H1 (cell line): ENCODE results near the gene SLC4A9. TPM values are rescaled to one million over a fixed set of nuclear protein-coding genes. Genes with fewer than 3 reads are reported as not detected.

Experiments used
- CEBPB ChIP-seq: IDR thresholded peaks from 2 replicates; pipeline ENCODE4 v1.6.1; 2012; ENCODE audit warnings: low read depth, low read length
- CHD7 ChIP-seq: fragments of 300-600 bp; sonication (generic); IDR thresholded peaks from 2 replicates; pipeline ENCODE4 v1.7.1; 2012; ENCODE audit warnings: low read length, moderate library complexity, mild to moderate bottlenecking, inconsistent platforms; ENCODE audit not compliant: insufficient replicate concordance
- EZH2 ChIP-seq: fragments of 200-600 bp; sonication (generic); IDR thresholded peaks from 2 replicates; pipeline ENCODE4 v1.7.1; 2012; ENCODE audit warnings: low read depth, mild to moderate bottlenecking, moderate library complexity, low read length, inconsistent platforms; ENCODE audit not compliant: severe bottlenecking
- FOSL1 ChIP-seq: IDR thresholded peaks from 2 replicates; pipeline ENCODE4 v1.6.1; 2011; ENCODE audit warnings: mild to moderate bottlenecking, low read depth, low read length, moderate library complexity; ENCODE audit not compliant: insufficient read depth
- GABPA ChIP-seq: IDR thresholded peaks from 2 replicates; pipeline ENCODE4 v1.6.1; 2011; ENCODE audit warnings: mild to moderate bottlenecking, low read length, moderate library complexity, borderline replicate concordance; ENCODE audit not compliant: insufficient read depth
- SAP30 ChIP-seq: fragments of 300-600 bp; sonication (generic); IDR thresholded peaks from 2 replicates; pipeline ENCODE4 v1.7.1; 2012; ENCODE audit warnings: low read length, moderate library complexity, mild to moderate bottlenecking, inconsistent platforms; ENCODE audit not compliant: insufficient read depth, insufficient replicate concordance
- polyA plus RNA-seq, 7 experiments: library from polyadenylated mRNA; depleted of rRNA in 3 of 7; stranded (reverse) in 5 of 7; unstranded in 2 of 7; fragments of >200 nt in 5 of 7; fragments of 200-250 nt in 2 of 7; gene quantifications; 1 replicate in 5 of 7; 2 replicates in 1 of 7; 4 replicates in 1 of 7; pipeline versions ENCODE4 v1.2.1 to v1.2.3, GENCODE V29; 2011 to 2013; ENCODE audit warnings: missing spikeins in 2 of 7, mixed read lengths in 2 of 7
- total RNA-seq: library from RNA; stranded (reverse); fragmentation: NEBNext Ultra II Directional; extraction: Animal tissue kit (Norgen Biotek cat#: 25700); gene quantifications from 2 replicates; pipeline ENCODE4 v1.2.1, GENCODE V29; 2021

SLC4A9 gene
- total and polyA plus RNA-seq, 2 of the 8 experiments (the other 6 are each of a cell fraction or from before 2014, with no cell fraction given) = 0.15 to 0.28 TPM

DNA sequence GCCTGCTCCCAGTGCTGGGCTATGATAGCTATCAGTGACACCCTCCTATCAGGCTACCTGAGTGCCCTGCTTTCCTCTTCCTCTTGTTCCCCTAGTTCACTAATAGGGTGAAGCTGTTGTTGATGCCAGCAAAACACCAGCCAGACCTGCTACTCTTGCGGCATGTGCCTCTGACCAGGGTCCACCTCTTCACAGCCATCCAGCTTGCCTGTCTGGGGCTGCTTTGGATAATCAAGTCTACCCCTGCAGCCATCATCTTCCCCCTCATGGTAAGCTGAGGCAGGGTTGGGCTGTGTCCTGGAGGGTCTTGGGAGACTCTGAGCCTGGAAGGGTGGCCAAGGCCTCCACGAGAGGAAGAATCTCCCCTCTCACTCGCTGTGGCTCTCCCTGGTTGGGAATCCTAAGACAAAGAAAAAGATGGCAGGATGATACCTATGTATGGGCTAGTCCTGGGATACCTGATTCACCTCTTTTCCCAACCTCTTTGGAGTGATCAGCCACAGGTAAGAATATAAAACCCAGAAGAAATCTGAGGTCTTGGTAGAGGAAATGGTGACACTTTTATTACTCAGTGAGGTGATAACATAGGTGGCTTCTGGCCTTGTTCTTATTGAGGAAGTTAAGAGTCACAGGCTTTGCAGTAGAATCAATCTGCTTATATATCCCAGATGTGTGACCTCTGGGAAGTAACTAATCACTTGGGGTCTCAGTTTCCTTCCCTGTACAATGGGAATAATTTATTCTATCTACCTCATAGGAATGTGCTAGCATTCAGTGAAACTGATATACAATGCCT is 11.6 kb downstream of the SLC4A9 start (continued):
- TF ChIP-seq CHD7 (no peak), SAP30 (no peak), EZH2 (no peak), CEBPB (no peak), GABPA (no peak), FOSL1 (no peak)
